ENCODE results near the gene SLC25A12. TPM values are rescaled to one million over a fixed set of nuclear protein-coding genes. Genes with fewer than 3 reads are reported as not detected.

SLC25A12 gene
- total and polyA plus RNA-seq, 9 of the 15 experiments (the other 6 are each of a cell fraction or from before 2014, with no cell fraction given): 13.5 to 36.5 (median 21.7) TPM

- Histone ChIP-seq H3K4me2 (ENCODE audit: insufficient read depth, low read length) (no peak overlapping the region), H3K36me3 (ENCODE audit: control insufficient read depth, insufficient read depth, low read length) (peaks cover 48% of the 10 kb centered on the region), H2AFZ (ENCODE audit: low read depth, low read length) (no peak overlapping the region), H4K20me1 (replicated peaks; ENCODE audit: control insufficient read depth, insufficient read depth, low read length) (no peaks in the 10 kb centered on the region), H3K9me1 (ENCODE audit: control insufficient read depth, insufficient read depth, low read length) (no peaks in the 10 kb centered on the region), H3K4me3 (no peak overlapping the region), H3K4me1 (replicated peaks in 1 of 2; ENCODE audit: control insufficient read depth in 2 of 2, insufficient read depth in 2 of 2, low read length in 2 of 2) (no peaks in the 10 kb centered on the region), H3K27me3 (ENCODE audit: control insufficient read depth in 2 of 2, insufficient read depth in 2 of 2, low read length in 2 of 2) (no peaks in the 10 kb centered on the region), H3K27ac (ENCODE audit: extremely low read depth, low read depth, low read length) (no peak overlapping the region), H3K79me2 (ENCODE audit: control insufficient read depth, insufficient read depth, low read length) (no peaks in the 10 kb centered on the region), H3K9ac (ENCODE audit: insufficient read depth in 1 of 2, low read depth in 2 of 2, low read length in 2 of 2) (no peak overlapping the region), H3K9me3 (replicated peaks; ENCODE audit: control insufficient read depth, insufficient read depth, low read depth, low read length) (no peaks in the 10 kb centered on the region)
- ChIA-PET CTCF (ENCODE audit: low intra/inter-chr PET ratio) (no interaction called here), POLR2A (no interaction called here)
- in situ Hi-C loops (cut with MboI) (no loop called here), intact Hi-C loops (cut with micrococcal nuclease) (no loop called here)
- FAIRE-seq (no peak), DNase-seq (ENCODE audit: extremely low read depth in 1 of 4, low spot score in 3 of 4) (no peak), ATAC-seq (no peak)
- no TSS peak for BruUV-seq (replicated peaks)
- TF ChIP-seq FOS (IDR thresholded peaks at IDR 0.05; ENCODE audit: extremely low read depth, insufficient read length) (no peak), SRSF1 (IDR thresholded peaks at IDR 0.05; ENCODE audit: low read depth, low read length) (no peak), E2F5 (CRISPR knock-in tag; IDR thresholded peaks at IDR 0.05) (no peak), STAT5A (IDR thresholded peaks at IDR 0.05; ENCODE audit: borderline replicate concordance, low read length) (no peak), CEBPG (CRISPR knock-in tag; IDR thresholded peaks at IDR 0.05) (no peak), CEBPG (tag; conservative IDR thresholded peaks at IDR 0.05 in 1 of 2, IDR thresholded peaks at IDR 0.05 in 1 of 2) (peak; percentile 52 to 53; a peak in 3 of 4 replicates), ARID3A (IDR thresholded peaks at IDR 0.05; ENCODE audit: borderline replicate concordance, low read depth, low read length) (no peak), ATF3 (IDR thresholded peaks at IDR 0.05) (peak; percentile 45; the same call in 1 of the 2 replicates), ATF3 (CRISPR knock-in tag; conservative IDR thresholded peaks at IDR 0.05) (no peak), TEAD4 (IDR thresholded peaks at IDR 0.05; ENCODE audit: low read length) (no peak), TEAD4 (CRISPR knock-in tag; IDR thresholded peaks at IDR 0.05; ENCODE audit: borderline replicate concordance) (no peak), YBX1 (IDR thresholded peaks at IDR 0.05) (no peak), ZNF584 (CRISPR knock-in tag; IDR thresholded peaks at IDR 0.05; ENCODE audit: low read depth) (no peak), ZEB2 (IDR thresholded peaks at IDR 0.05) (no peak), ZBTB12 (CRISPR knock-in tag; IDR thresholded peaks at IDR 0.05) (no peak)
- WGBS (ENCODE audit: insufficient coverage, low coverage, missing lambda C conversion rate): 54% methylated on average over 3 of the region's 3 CpGs
Observed at GRCh38 chr2:171830039-171830438, 64.0 kb downstream of the SLC25A12 start.

Data from K562 (cell line).